Colonic mucosa (tissue), 4 donors: ENCODE data around the gene DDA1. TPM values are rescaled to one million over a fixed set of nuclear protein-coding genes. Genes with fewer than 3 reads are reported as not detected.

Source experiments
- DNase-seq: peaks from one replicate; pipeline ENCODE4 v3.0.0-alpha.2; 2020
- H3K27ac ChIP-seq: fragments of 200-600 bp; one replicate; pipeline ENCODE4 v1.8.0; 2021
- H3K27me3 ChIP-seq: fragments of 200-600 bp; one replicate; pipeline ENCODE4 v1.8.0; 2021
- H3K36me3 ChIP-seq: fragments of 200-600 bp; one replicate; pipeline ENCODE4 v1.8.0; 2021
- H3K4me1 ChIP-seq: fragments of 200-600 bp; one replicate; pipeline ENCODE4 v1.8.0; 2021; ENCODE audit warnings: mild to moderate bottlenecking
- H3K4me3 ChIP-seq: fragments of 200-600 bp; one replicate; pipeline ENCODE4 v1.8.0; 2021
- H3K9ac ChIP-seq, 2 donors: one replicate each; pipeline ENCODE4 v1.7.0; 2013; ENCODE audit warnings: control low read depth in 2 of 2, low read depth in 2 of 2, low read length in 2 of 2
- H3K9me3 ChIP-seq: fragments of 200-600 bp; one replicate; pipeline ENCODE4 v1.8.0; 2021
- CTCF ChIP-seq: fragments of 200-600 bp; IDR thresholded peaks from one replicate; pipeline ENCODE4 v1.8.0; 2022; ENCODE audit warnings: antibody characterized with exemption, mild to moderate bottlenecking
- intact Hi-C: fragments of 100-400 bp; cut with DNase I; formaldehyde crosslinking; loops from one replicate; pipeline ENCODE4 v1.14.1; 2022
- total RNA-seq, 2 donors: library from RNA; stranded (reverse); fragmentation: NEBNext Ultra II Directional in 1 of 2; extraction: Animal tissue kit (Norgen Biotek cat#: 25700) in 1 of 2; gene quantifications; one replicate each; pipeline ENCODE4 v1.2.1, GENCODE V29; 2021
- donor health status: healthy.
- donor health status: DM: no; HTN: no; CAD: no.
- donor health status: DM: no; HTN: no; CAD: no.

Gene DDA1
- total RNA-seq, 2 donors from 2014 or later = 39.1 to 45.0 TPM

- TF ChIP-seq CTCF = no peak
- no peak overlapping the region for H3K4me3 ChIP-seq
- no peaks in the 10 kb centered on the region for H3K9me3 ChIP-seq
- peaks cover 11% of the 10 kb centered on the region for H3K4me1 ChIP-seq
- H3K27ac ChIP-seq = peak overlapping the region; percentile 73
- no peak for DNase-seq
- H3K9ac ChIP-seq = peak overlapping the region in 1 of 2 donors; percentile 0
- intact Hi-C loops = no loop called here
- peaks cover 10% of the 10 kb centered on the region for H3K27me3 ChIP-seq
- H3K36me3 ChIP-seq = no peaks in the 10 kb centered on the region
Observed at GRCh38 chr19:17327068-17327653, 17.8 kb downstream of the DDA1 start.

GRCh38 chr19:17327654-17328516, 18.5 kb downstream of the DDA1 start:
- Histone ChIP-seq H3K36me3 (no peaks in the 10 kb centered on the region), H3K9ac (peak overlapping the region; percentile 34 to 66), H3K27me3 (peaks cover 10% of the 10 kb centered on the region), H3K4me3 (peak overlapping the region; percentile 53), H3K4me1 (peaks cover 11% of the 10 kb centered on the region), H3K27ac (peak overlapping the region; percentile 73), H3K9me3 (no peaks in the 10 kb centered on the region)
- intact Hi-C loops = no loop called here
- DNase-seq = peak; percentile 89
- peak; percentile 30 for TF ChIP-seq CTCF

- Histone ChIP-seq H3K27me3 (peaks cover 10% of the 10 kb centered on the region), H3K4me1 (peaks cover 13% of the 10 kb centered on the region), H3K27ac (peak overlapping the region; percentile 73), H3K36me3 (no peaks in the 10 kb centered on the region), H3K4me3 (peak overlapping the region; percentile 53), H3K9ac (peak overlapping the region; percentile 34 to 66), H3K9me3 (no peaks in the 10 kb centered on the region)
- intact Hi-C loops = no loop called here
- TF ChIP-seq CTCF = no peak
- no peak for DNase-seq
Observed at GRCh38 chr19:17328517-17329365, 19.4 kb downstream of the DDA1 start.

GRCh38 chr19:17329366-17330261, 20.3 kb downstream of the DDA1 start:
- intact Hi-C loops = no loop called here
- no peak for TF ChIP-seq CTCF
- no peaks in the 10 kb centered on the region for H3K9me3 ChIP-seq
- peak overlapping the region; percentile 53 for H3K4me3 ChIP-seq
- H3K36me3 ChIP-seq = no peaks in the 10 kb centered on the region
- H3K27me3 ChIP-seq = peaks cover 10% of the 10 kb centered on the region
- DNase-seq = no peak
- no peak overlapping the region for H3K27ac ChIP-seq
- peaks cover 18% of the 10 kb centered on the region for H3K4me1 ChIP-seq
- peak overlapping the region in 1 of 2 donors; percentile 24 for H3K9ac ChIP-seq
